Mesenchymal stem cell (in vitro differentiated cells and primary cell): Measurements from ENCODE around the gene NDUFS6.

Experiments used
- DNase-seq: peaks from one replicate; pipeline ENCODE4 v3.0.0-alpha.2; 2013
- H2AFZ ChIP-seq: one replicate; pipeline ENCODE4 v1.6.1; 2013; ENCODE audit warnings: low read depth, mild to moderate bottlenecking, control low read depth, inconsistent platforms, low read length, moderate library complexity
- H2AK5ac ChIP-seq: 2 replicates; pipeline ENCODE4 v1.6.1; 2013; ENCODE audit warnings: low read length, moderate library complexity, mild to moderate bottlenecking, inconsistent platforms; ENCODE audit not compliant: severe bottlenecking
- H2BK120ac ChIP-seq: one replicate; pipeline ENCODE4 v1.6.1; 2013; ENCODE audit warnings: low read depth, mild to moderate bottlenecking, inconsistent platforms, low read length, moderate library complexity
- H2BK12ac ChIP-seq, 2 experiments: one replicate each; pipeline ENCODE4 v1.6.1; 2013; ENCODE audit warnings: inconsistent platforms in 2 of 2, low read length in 2 of 2, mild to moderate bottlenecking in 2 of 2, moderate library complexity in 2 of 2, control low read depth in 1 of 2
- H2BK15ac ChIP-seq: one replicate; pipeline ENCODE4 v1.6.1; 2013; ENCODE audit warnings: mild to moderate bottlenecking, low read depth, inconsistent platforms; ENCODE audit not compliant: poor library complexity, severe bottlenecking
- H2BK5ac ChIP-seq: 2 replicates; pipeline ENCODE4 v1.6.1; 2013; ENCODE audit warnings: low read depth, mild to moderate bottlenecking, low read length, control low read depth, inconsistent platforms; ENCODE audit not compliant: poor library complexity, severe bottlenecking
- H3K14ac ChIP-seq, 2 experiments: one replicate each; pipeline ENCODE4 v1.6.1; 2013; ENCODE audit warnings: inconsistent platforms in 2 of 2, low read length in 2 of 2, control low read depth in 1 of 2, mild to moderate bottlenecking in 1 of 2, moderate library complexity in 1 of 2
- H3K18ac ChIP-seq, 2 experiments: one replicate each; pipeline ENCODE4 v1.6.1; 2013; ENCODE audit warnings: inconsistent platforms in 2 of 2, low read length in 2 of 2, control low read depth in 1 of 2, low read depth in 1 of 2, mild to moderate bottlenecking in 1 of 2
- H3K23ac ChIP-seq, 2 experiments: one replicate each; pipeline ENCODE4 v1.6.1; 2013; ENCODE audit warnings: inconsistent platforms in 2 of 2, low read length in 2 of 2, mild to moderate bottlenecking in 2 of 2, moderate library complexity in 2 of 2, control low read depth in 1 of 2
- H3K27ac ChIP-seq: 2 replicates; pipeline ENCODE4 v1.5.1; 2013; ENCODE audit warnings: mild to moderate bottlenecking, moderate library complexity, low read length, control low read depth, inconsistent platforms; ENCODE audit not compliant: poor library complexity, severe bottlenecking
- H3K27me3 ChIP-seq, 2 experiments: 2 replicates each; pipeline versions ENCODE4 v1.6.1 to v1.7.0; 2013; ENCODE audit warnings: low read length in 2 of 2, mild to moderate bottlenecking in 2 of 2, moderate library complexity in 2 of 2, control low read depth in 1 of 2, inconsistent platforms in 1 of 2; ENCODE audit not compliant: control insufficient read depth in 1 of 2, insufficient read depth in 1 of 2
- H3K36me3 ChIP-seq, 2 experiments: 2 replicates each; pipeline versions ENCODE4 v1.6.1 to v1.7.0; 2013; ENCODE audit warnings: low read length in 2 of 2, control low read depth in 1 of 2, inconsistent platforms in 1 of 2, low read depth in 1 of 2, mild to moderate bottlenecking in 1 of 2; ENCODE audit not compliant: insufficient read depth in 2 of 2, control insufficient read depth in 1 of 2
- H3K4ac ChIP-seq, 2 experiments: one replicate each; pipeline ENCODE4 v1.6.1; 2013; ENCODE audit warnings: inconsistent platforms in 2 of 2, low read length in 2 of 2, mild to moderate bottlenecking in 2 of 2, moderate library complexity in 2 of 2, control low read depth in 1 of 2, low read depth in 1 of 2
- H3K4me1 ChIP-seq: 2 replicates; pipeline ENCODE4 v1.6.1; 2013; ENCODE audit warnings: low read depth, low read length, control low read depth; ENCODE audit not compliant: control insufficient read depth, insufficient read depth
- H3K4me2 ChIP-seq: 2 replicates; pipeline ENCODE4 v1.6.1; 2013; ENCODE audit warnings: low read length, mild to moderate bottlenecking, inconsistent platforms; ENCODE audit not compliant: poor library complexity, severe bottlenecking
- H3K4me3 ChIP-seq, 2 experiments: 2 replicates each; pipeline versions ENCODE4 v1.5.1 to v1.7.0; 2013; ENCODE audit warnings: low read length in 2 of 2, mild to moderate bottlenecking in 2 of 2, control low read depth in 1 of 2, low read depth in 1 of 2; ENCODE audit not compliant: insufficient read depth in 1 of 2
- H3K79me1 ChIP-seq: replicated peaks from 2 replicates; pipeline ENCODE4 v1.6.1; 2013; ENCODE audit warnings: mild to moderate bottlenecking, control low read depth, low read length, inconsistent platforms; ENCODE audit not compliant: poor library complexity, severe bottlenecking
- H3K9ac ChIP-seq: 2 replicates; pipeline ENCODE4 v1.7.0; 2013; ENCODE audit warnings: mild to moderate bottlenecking, low read length, moderate library complexity
- H3K9me3 ChIP-seq: 2 replicates; pipeline ENCODE4 v1.7.0; 2013; ENCODE audit warnings: mild to moderate bottlenecking, low read length; ENCODE audit not compliant: control insufficient read depth
- H4K8ac ChIP-seq: one replicate; pipeline ENCODE4 v1.6.1; 2013; ENCODE audit warnings: inconsistent platforms, mild to moderate bottlenecking, low read length, moderate library complexity
- H4K91ac ChIP-seq: one replicate; pipeline ENCODE4 v1.6.1; 2013; ENCODE audit warnings: mild to moderate bottlenecking, low read length, inconsistent platforms
- WGBS: methylation state at CpG from one replicate; pipeline ENCODE4 v1.1.7; 2013; ENCODE audit warnings: mixed read lengths; 5-methylcytosine and 5-hydroxymethylcytosine counted together

NDUFS6 gene

DNA sequence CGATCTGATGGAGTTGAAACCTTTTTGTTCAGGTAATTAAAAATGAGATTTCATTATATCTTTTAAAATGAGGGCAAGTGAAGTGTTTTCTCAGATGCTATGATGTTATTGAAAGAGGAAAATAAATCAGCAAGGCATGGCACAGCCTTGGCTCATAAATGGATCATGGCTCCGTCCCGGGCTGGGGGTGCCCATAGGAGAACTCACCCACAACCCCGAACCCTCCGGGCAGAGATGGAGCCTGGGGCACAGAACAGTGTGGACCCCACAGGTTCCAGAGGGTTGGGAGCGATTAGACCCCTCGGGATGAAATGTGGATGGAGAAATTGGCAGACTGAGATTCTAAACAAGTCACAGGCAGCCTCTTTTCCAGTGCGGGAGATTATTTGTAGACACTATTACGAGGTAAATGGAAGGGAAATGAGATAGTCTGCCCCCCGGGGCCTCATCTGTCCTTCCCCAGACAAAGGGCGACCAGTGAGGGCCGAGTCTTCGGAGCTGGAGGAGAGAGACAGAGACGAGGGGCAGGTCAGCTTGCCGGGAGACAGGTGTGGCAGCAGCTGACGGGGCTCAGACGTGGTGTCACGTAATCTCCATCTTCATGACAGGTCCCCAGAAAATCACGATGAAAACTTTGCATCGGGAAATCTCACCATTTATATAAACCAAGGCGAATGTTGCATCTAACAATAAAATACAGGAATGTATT is 33.7 kb downstream of the NDUFS6 start:
- H3K4me3 ChIP-seq = no peak overlapping the region
- H2BK12ac ChIP-seq = no peak overlapping the region
- no peak overlapping the region for H2BK15ac ChIP-seq
- H3K27me3 ChIP-seq = peaks cover 27 to 85% of the 10 kb centered on the region in 2 experiments
- no peak for DNase-seq
- H3K18ac ChIP-seq = no peak overlapping the region
- no peaks in the 10 kb centered on the region for H3K9me3 ChIP-seq
- no peak overlapping the region for H2AFZ ChIP-seq
- peaks cover 0 to 5% of the 10 kb centered on the region in 2 experiments for H3K36me3 ChIP-seq
- no peaks in the 10 kb centered on the region for H3K4me1 ChIP-seq
- H3K4me2 ChIP-seq = no peak overlapping the region
- no peak overlapping the region for H2BK5ac ChIP-seq
- H3K14ac ChIP-seq = no peak overlapping the region
- H3K23ac ChIP-seq = no peak overlapping the region
- no peak overlapping the region for H3K27ac ChIP-seq
- H2BK120ac ChIP-seq = no peak overlapping the region
- H3K79me1 ChIP-seq = no peaks in the 10 kb centered on the region
- no peak overlapping the region for H4K91ac ChIP-seq
- no peak overlapping the region for H4K8ac ChIP-seq
- no peak overlapping the region for H3K9ac ChIP-seq
- 86% methylated on average over 17 of the region's 21 CpGs for WGBS
- H3K4ac ChIP-seq = no peak overlapping the region
- H2AK5ac ChIP-seq = no peak overlapping the region

DNA sequence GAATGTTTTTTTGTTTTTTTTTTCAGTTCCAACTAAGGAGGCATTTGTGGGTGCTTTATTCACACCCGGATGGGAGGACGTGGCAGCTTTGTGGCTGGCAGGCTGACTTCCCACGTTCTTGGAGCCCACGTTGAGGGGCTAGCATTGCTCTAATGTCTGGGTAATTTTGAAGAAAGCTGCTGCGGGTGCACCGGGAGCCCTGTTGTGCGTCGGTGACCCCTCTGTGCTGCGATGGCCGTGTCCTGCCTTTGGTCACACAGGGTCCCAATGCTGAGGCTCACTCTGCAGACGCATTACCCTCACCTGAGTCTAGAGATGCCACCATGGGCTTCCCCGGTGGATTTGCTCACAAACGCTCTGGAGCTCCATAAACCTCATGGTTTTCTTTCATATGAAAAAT is 34.2 kb downstream of the NDUFS6 start:
- DNase-seq = no peak
- WGBS = 80% methylated on average over 12 of the region's 13 CpGs
- H3K27ac ChIP-seq = no peak overlapping the region

GRCh38 chr5:1836176-1836890 is 35.1 kb downstream of the NDUFS6 start:
- Histone ChIP-seq H3K79me1 (no peaks in the 10 kb centered on the region), H3K4me3 (no peak overlapping the region), H2BK15ac (no peak overlapping the region), H3K4me1 (peaks cover 5% of the 10 kb centered on the region), H3K14ac (no peak overlapping the region), H4K8ac (no peak overlapping the region), H2AFZ (no peak overlapping the region), H2BK120ac (no peak overlapping the region), H3K9ac (no peak overlapping the region), H4K91ac (no peak overlapping the region), H2BK12ac (no peak overlapping the region), H3K27ac (no peak overlapping the region), H3K9me3 (no peaks in the 10 kb centered on the region), H3K18ac (no peak overlapping the region), H2AK5ac (no peak overlapping the region), H3K36me3 (no peaks in the 10 kb centered on the region), H3K4ac (no peak overlapping the region), H3K27me3 (peaks cover 32 to 94% of the 10 kb centered on the region in 2 experiments), H2BK5ac (no peak overlapping the region), H3K23ac (no peak overlapping the region), H3K4me2 (no peak overlapping the region)
- WGBS = 90% methylated on average over 23 of the region's 23 CpGs
- DNase-seq = no peak

More for the DNA sequence above, 34.2 kb downstream of the NDUFS6 start:
- Histone ChIP-seq H3K4me3 (no peak overlapping the region), H3K4me2 (no peak overlapping the region), H2BK12ac (no peak overlapping the region), H3K79me1 (no peaks in the 10 kb centered on the region), H3K4ac (no peak overlapping the region), H2AK5ac (no peak overlapping the region), H2BK15ac (no peak overlapping the region), H2AFZ (no peak overlapping the region), H2BK120ac (no peak overlapping the region), H4K8ac (no peak overlapping the region), H3K36me3 (no peaks in the 10 kb centered on the region), H3K27me3 (peaks cover 32 to 90% of the 10 kb centered on the region in 2 experiments), H3K14ac (no peak overlapping the region), H3K18ac (no peak overlapping the region), H2BK5ac (no peak overlapping the region), H3K23ac (no peak overlapping the region), H4K91ac (no peak overlapping the region), H3K9ac (no peak overlapping the region), H3K4me1 (no peaks in the 10 kb centered on the region), H3K9me3 (no peaks in the 10 kb centered on the region)
